ENCODE measurements around the gene SOX6. TPM values are rescaled to one million over a fixed set of nuclear protein-coding genes. Genes with fewer than 3 reads are reported as not detected.

SOX6 gene
- total and polyA plus RNA-seq, 2 of the 13 experiments (the other 11 are each of a cell fraction or from before 2014, with no cell fraction given): 2.6 to 11.2 TPM

DNA sequence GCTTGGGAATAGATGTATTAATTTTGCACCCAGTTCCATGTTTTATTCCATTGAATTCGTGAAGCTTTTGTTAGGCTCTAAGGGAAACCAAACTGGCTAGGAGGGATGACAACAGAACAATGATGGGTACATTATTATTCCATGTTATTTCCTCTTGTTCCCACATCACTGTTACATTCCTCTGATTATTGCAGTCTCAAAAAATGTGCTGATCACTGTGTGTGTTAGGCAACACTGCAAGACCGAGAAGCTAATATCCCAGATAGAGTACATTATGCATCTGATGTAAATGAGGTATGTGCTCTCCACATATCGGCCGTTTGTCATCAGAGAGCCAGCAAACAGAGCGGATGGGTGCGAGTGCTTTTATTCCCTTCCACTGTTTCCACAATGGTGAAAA lies 327.9 kb downstream of the SOX6 start:
- Histone ChIP-seq H3K4me3 (replicated peaks in 1 of 3; ENCODE audit: insufficient read depth in 1 of 3, low read depth in 2 of 3, low read length in 3 of 3) (no peak overlapping the region), H3K9ac (ENCODE audit: insufficient read depth, low read depth, low read length) (no peak overlapping the region), H3K9me3 (ENCODE audit: low read length) (no peaks in the 10 kb centered on the region), H2AFZ (ENCODE audit: low read length) (no peak overlapping the region), H3K79me2 (ENCODE audit: insufficient read depth, low read length) (no peaks in the 10 kb centered on the region), H3K4me2 (ENCODE audit: low read depth, low read length) (no peak overlapping the region), H4K20me1 (ENCODE audit: insufficient read depth, low read length) (no peaks in the 10 kb centered on the region), H3K36me3 (replicated peaks in 1 of 2; ENCODE audit: control insufficient read depth in 1 of 2, insufficient read depth in 2 of 2, low read length in 2 of 2) (no peaks in the 10 kb centered on the region), H3K27ac (ENCODE audit: extremely low read length, insufficient read depth, low read length) (no peak overlapping the region), H3K4me1 (ENCODE audit: insufficient read depth, low read length) (no peaks in the 10 kb centered on the region), H3K27me3 (ENCODE audit: control insufficient read depth in 1 of 2, insufficient read depth in 2 of 2, low read length in 2 of 2) (no peaks in the 10 kb centered on the region)
- in situ Hi-C loops (cut with HindIII; ENCODE audit: extremely low pct_ligation_motif_present, low pct_unique_long_range_greater_than_20kb) (no loop called here), intact Hi-C loops (cut with micrococcal nuclease; ENCODE audit: unreplicated experiment) (no loop called here)
- TF ChIP-seq FOXK2 (IDR thresholded peaks at IDR 0.05): no peak
- TF ChIP-seq, protein P1, sequence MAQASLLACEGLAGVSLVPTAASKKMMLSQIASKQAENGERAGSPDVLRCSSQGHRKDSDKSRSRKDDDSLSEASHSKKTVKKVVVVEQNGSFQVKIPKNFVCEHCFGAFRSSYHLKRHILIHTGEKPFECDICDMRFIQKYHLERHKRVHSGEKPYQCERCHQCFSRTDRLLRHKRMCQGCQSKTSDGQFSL (CRISPR knock-in tag; IDR thresholded peaks at IDR 0.05): no peak
- no peak for TF ChIP-seq ZBTB3 (CRISPR knock-in tag; IDR thresholded peaks at IDR 0.05; ENCODE audit: borderline replicate concordance, low read depth)
- no peak for TF ChIP-seq ISX (CRISPR knock-in tag; conservative IDR thresholded peaks at IDR 0.05)
- TF ChIP-seq, protein P2, sequence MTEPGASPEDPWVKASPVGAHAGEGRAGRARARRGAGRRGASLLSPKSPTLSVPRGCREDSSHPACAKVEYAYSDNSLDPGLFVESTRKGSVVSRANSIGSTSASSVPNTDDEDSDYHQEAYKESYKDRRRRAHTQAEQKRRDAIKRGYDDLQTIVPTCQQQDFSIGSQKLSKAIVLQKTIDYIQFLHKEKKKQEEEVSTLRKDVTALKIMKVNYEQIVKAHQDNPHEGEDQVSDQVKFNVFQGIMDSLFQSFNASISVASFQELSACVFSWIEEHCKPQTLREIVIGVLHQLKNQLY (CRISPR knock-in tag; IDR thresholded peaks at IDR 0.05): no peak
- no peak for TF ChIP-seq ELF1 (CRISPR knock-in tag; IDR thresholded peaks at IDR 0.05)
- TF ChIP-seq, protein P3, sequence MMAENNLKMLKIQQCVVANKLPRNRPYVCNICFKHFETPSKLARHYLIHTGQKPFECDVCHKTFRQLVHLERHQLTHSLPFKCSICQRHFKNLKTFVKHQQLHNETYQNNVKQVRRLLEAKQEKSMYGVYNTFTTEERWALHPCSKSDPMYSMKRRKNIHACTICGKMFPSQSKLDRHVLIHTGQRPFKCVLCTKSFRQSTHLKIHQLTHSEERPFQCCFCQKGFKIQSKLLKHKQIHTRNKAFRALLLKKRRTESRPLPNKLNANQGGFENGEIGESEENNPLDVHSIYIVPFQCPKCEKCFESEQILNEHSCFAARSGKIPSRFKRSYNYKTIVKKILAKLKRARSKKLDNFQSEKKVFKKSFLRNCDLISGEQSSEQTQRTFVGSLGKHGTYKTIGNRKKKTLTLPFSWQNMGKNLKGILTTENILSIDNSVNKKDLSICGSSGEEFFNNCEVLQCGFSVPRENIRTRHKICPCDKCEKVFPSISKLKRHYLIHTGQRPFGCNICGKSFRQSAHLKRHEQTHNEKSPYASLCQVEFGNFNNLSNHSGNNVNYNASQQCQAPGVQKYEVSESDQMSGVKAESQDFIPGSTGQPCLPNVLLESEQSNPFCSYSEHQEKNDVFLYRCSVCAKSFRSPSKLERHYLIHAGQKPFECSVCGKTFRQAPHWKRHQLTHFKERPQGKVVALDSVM (CRISPR knock-in tag; IDR thresholded peaks at IDR 0.05): no peak
- no peak for TF ChIP-seq ZNF549 (CRISPR knock-in tag; IDR thresholded peaks at IDR 0.05)
- TF ChIP-seq MAFK (conservative IDR thresholded peaks at IDR 0.05 in 1 of 2, IDR thresholded peaks at IDR 0.05 in 1 of 2; ENCODE audit: low read length in 2 of 2): no peak
- TF ChIP-seq ZNF724P (CRISPR knock-in tag; IDR thresholded peaks at IDR 0.05; ENCODE audit: borderline replicate concordance): no peak
- TF ChIP-seq SNAI1 (CRISPR knock-in tag; IDR thresholded peaks at IDR 0.05; ENCODE audit: borderline replicate concordance): no peak
- no peak for TF ChIP-seq CBFB (CRISPR knock-in tag; IDR thresholded peaks at IDR 0.05)
- TF ChIP-seq, protein P4, sequence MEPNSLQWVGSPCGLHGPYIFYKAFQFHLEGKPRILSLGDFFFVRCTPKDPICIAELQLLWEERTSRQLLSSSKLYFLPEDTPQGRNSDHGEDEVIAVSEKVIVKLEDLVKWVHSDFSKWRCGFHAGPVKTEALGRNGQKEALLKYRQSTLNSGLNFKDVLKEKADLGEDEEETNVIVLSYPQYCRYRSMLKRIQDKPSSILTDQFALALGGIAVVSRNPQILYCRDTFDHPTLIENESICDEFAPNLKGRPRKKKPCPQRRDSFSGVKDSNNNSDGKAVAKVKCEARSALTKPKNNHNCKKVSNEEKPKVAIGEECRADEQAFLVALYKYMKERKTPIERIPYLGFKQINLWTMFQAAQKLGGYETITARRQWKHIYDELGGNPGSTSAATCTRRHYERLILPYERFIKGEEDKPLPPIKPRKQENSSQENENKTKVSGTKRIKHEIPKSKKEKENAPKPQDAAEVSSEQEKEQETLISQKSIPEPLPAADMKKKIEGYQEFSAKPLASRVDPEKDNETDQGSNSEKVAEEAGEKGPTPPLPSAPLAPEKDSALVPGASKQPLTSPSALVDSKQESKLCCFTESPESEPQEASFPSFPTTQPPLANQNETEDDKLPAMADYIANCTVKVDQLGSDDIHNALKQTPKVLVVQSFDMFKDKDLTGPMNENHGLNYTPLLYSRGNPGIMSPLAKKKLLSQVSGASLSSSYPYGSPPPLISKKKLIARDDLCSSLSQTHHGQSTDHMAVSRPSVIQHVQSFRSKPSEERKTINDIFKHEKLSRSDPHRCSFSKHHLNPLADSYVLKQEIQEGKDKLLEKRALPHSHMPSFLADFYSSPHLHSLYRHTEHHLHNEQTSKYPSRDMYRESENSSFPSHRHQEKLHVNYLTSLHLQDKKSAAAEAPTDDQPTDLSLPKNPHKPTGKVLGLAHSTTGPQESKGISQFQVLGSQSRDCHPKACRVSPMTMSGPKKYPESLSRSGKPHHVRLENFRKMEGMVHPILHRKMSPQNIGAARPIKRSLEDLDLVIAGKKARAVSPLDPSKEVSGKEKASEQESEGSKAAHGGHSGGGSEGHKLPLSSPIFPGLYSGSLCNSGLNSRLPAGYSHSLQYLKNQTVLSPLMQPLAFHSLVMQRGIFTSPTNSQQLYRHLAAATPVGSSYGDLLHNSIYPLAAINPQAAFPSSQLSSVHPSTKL (CRISPR knock-in tag; IDR thresholded peaks at IDR 0.05): no peak
- no peak for TF ChIP-seq TOPORS (CRISPR knock-in tag; IDR thresholded peaks at IDR 0.05)
- TF ChIP-seq ZBTB42 (CRISPR knock-in tag; IDR thresholded peaks at IDR 0.05): no peak
- CTCF ChIA-PET (ENCODE audit: low intra/inter-chr PET ratio, low total read pairs): no interaction called here
- POLR2A ChIA-PET: no interaction called here
- DNase-seq (ENCODE audit: low spot score): no peak
- FAIRE-seq: no peak
- no TSS peak for BruUV-seq (replicated peaks)
- WGBS (ENCODE audit: low lambda C conversion rate): 56% methylated on average over 6 of the region's 6 CpGs
- no peak for ATAC-seq
